ENCODE results near the gene HMCN2. TPM values are rescaled to one million over a fixed set of nuclear protein-coding genes. Genes with fewer than 3 reads are reported as not detected.
A peak's percentile ranks its signal among the peaks of the same experiment; 100 is the strongest.

Gene HMCN2
- total RNA-seq, 2 donors from 2014 or later, result 1.3 to 7.3 TPM

DNA sequence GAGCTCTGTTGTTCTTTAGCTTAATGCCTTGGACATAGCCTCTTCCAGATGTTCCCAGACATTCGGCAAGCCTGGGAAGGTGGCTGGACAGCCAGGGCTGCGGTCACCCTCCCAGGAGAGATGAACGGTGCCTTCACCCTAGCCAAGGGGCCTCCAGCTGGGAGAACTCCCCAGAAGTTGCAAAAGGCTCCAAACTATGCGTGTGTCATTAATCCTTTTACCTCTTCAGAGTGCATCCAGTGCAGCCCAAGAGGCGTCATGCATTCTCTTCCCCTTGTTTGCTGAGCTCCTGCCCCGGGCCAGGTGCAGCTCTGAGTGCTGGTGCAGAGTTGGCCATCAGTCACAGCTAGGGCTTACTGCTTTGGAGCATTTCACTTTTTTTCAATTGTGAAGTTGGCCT, 22.8 kb downstream of the HMCN2 start:
- Histone ChIP-seq H3K27me3 (no peaks in the 10 kb centered on the region), H3K9me3 (no peaks in the 10 kb centered on the region), H3K4me3 (no peak overlapping the region), H3K36me3 (no peaks in the 10 kb centered on the region), H3K4me1 (peaks cover 0 to 38% of the 10 kb centered on the region in 2 donors), H3K27ac (peak overlapping the region; percentile 46 to 63)
- no peak for DNase-seq (ENCODE audit: low spot score)
- TF ChIP-seq, protein P1, sequence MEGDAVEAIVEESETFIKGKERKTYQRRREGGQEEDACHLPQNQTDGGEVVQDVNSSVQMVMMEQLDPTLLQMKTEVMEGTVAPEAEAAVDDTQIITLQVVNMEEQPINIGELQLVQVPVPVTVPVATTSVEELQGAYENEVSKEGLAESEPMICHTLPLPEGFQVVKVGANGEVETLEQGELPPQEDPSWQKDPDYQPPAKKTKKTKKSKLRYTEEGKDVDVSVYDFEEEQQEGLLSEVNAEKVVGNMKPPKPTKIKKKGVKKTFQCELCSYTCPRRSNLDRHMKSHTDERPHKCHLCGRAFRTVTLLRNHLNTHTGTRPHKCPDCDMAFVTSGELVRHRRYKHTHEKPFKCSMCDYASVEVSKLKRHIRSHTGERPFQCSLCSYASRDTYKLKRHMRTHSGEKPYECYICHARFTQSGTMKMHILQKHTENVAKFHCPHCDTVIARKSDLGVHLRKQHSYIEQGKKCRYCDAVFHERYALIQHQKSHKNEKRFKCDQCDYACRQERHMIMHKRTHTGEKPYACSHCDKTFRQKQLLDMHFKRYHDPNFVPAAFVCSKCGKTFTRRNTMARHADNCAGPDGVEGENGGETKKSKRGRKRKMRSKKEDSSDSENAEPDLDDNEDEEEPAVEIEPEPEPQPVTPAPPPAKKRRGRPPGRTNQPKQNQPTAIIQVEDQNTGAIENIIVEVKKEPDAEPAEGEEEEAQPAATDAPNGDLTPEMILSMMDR (IDR thresholded peaks at IDR 0.05), result no peak

DNA sequence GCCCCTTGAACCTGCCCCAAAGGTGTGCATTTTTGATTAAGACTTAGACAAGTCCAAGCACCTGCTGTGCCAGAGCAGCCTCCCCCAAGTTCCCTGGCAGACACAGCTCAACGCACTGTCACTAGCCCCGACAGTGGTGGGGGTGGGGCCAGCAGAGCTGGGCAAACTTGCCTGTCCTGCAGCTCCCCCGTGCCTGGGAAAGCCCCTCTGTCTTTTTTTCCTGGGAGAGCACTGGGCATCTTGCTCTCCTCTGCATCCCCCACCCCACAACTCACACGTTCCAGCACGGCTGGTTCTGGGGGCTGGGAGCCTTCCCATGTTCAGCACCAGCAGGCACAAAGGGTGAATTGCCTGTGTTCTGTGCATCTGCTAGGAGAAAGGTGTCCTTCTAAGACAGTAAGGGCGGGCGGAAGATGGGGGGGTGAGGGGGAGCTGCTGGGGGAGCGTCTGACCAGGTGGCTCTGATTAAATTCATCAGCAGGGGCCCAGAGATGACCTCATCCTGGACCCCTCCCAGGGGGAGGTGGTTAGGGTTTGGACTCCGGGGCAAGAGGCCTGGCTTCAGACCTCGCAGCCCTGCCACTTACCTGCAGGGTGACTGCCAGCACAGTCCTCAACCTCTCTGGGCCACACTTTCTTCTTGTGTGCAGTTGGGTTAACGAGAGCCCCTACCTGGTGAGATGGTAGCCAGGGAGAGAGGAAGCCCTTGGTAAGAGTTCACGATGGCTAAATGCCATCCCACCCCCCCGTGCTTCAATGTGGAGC, 23.5 kb downstream of the HMCN2 start:
- TF ChIP-seq, protein P1 (IDR thresholded peaks at IDR 0.05), result no peak
- H3K27ac ChIP-seq, result peak overlapping the region; percentile 36 to 43

DNA sequence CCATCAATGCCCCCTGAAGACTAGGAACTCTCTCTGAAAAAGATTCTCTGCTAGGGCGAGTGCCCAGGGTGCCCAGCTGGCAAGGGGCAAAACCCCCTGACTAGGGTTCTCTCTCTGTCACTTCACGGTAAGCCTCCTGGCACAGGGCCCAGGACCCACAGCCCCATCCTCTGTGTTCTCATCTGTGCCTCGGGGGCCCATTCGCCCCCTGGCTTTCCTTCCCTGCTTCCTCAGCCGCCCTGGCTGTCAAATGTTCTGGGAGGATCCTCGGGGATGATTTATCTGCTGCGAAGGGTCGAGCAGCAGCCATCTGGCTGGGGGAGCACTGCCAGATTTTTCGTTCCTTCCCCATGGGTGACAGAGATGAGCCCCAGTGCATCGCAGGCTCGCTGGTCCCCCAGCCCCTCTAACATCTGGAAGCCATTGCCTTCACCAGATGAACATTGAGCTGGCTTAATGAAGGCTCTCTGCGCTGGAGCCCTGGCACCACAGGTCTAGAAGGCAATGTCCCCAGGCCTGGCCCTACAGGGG, 24.2 kb downstream of the HMCN2 start:
- DNase-seq (ENCODE audit: low spot score), result no peak
- Histone ChIP-seq H3K27ac (peak overlapping the region; percentile 36 to 43), H3K4me1 (peaks cover 0 to 38% of the 10 kb centered on the region in 2 donors), H3K4me3 (no peak overlapping the region), H3K36me3 (no peaks in the 10 kb centered on the region), H3K9me3 (no peaks in the 10 kb centered on the region), H3K27me3 (no peaks in the 10 kb centered on the region)
- TF ChIP-seq, protein P1 (IDR thresholded peaks at IDR 0.05), result no peak

More for the DNA sequence above, 23.5 kb downstream of the HMCN2 start:
- Histone ChIP-seq H3K9me3 (no peaks in the 10 kb centered on the region), H3K36me3 (no peaks in the 10 kb centered on the region), H3K4me1 (peaks cover 0 to 38% of the 10 kb centered on the region in 2 donors), H3K4me3 (no peak overlapping the region), H3K27me3 (no peaks in the 10 kb centered on the region)
- no peak for DNase-seq (ENCODE audit: low spot score)

- DNase-seq (ENCODE audit: low spot score), result no peak
- no peaks in the 10 kb centered on the region for H3K36me3 ChIP-seq
- TF ChIP-seq, protein P1 (IDR thresholded peaks at IDR 0.05), result no peak
- peak overlapping the region; percentile 36 to 43 for H3K27ac ChIP-seq
- H3K27me3 ChIP-seq, result no peaks in the 10 kb centered on the region
- peaks cover 0 to 38% of the 10 kb centered on the region in 2 donors for H3K4me1 ChIP-seq
- H3K4me3 ChIP-seq, result no peak overlapping the region
- no peaks in the 10 kb centered on the region for H3K9me3 ChIP-seq
Observed at GRCh38 chr9:130290291-130291181, 25.0 kb downstream of the HMCN2 start.

DNA sequence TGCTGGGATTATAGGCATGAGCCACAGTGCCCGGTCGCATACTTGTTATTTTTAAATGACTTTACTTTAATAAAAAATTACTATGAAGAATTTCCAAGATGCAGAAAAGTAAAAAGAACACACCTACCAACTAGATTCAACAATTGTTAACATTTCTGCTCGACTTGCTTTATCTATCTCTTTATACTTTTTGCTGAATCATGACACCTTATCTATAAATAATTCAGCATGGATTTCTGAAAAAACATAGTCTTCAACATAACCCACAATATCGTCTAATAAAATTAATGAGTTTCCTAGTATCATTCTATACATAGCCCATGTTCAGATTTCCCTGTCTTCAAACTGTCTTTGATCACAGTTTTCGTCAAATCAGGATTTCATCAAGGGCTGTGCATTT, 25.9 kb downstream of the HMCN2 start:
- Histone ChIP-seq H3K27ac (peak overlapping the region in 1 of 2 donors; percentile 20), H3K9me3 (no peaks in the 10 kb centered on the region), H3K4me3 (no peak overlapping the region), H3K36me3 (no peaks in the 10 kb centered on the region), H3K27me3 (no peaks in the 10 kb centered on the region), H3K4me1 (peaks cover 0 to 33% of the 10 kb centered on the region in 2 donors)
- TF ChIP-seq, protein P1 (IDR thresholded peaks at IDR 0.05), result no peak
- no peak for DNase-seq (ENCODE audit: low spot score)

Data from right atrium auricular region (tissue), 2 donors.